ENCODE measurements around the gene ANKRD60.

ANKRD60 gene

GRCh38 chr20:58224974-58225373, 3.5 kb downstream of the ANKRD60 start:
- Histone ChIP-seq H3K27me3 (ENCODE audit: control insufficient read depth in 5 of 5, insufficient read depth in 4 of 5, low read length in 5 of 5) (peaks cover 32 to 61% (median 50%) of the 10 kb centered on the region in 5 donors), H3K4me3 (ENCODE audit: low read depth in 1 of 5, low read length in 5 of 5) (no peak overlapping the region), H3K27ac (ENCODE audit: low read depth, low read length) (no peak overlapping the region), H3K4me1 (ENCODE audit: control insufficient read depth in 5 of 5, insufficient read depth in 5 of 5, low read length in 5 of 5) (peaks cover 0 to 11% (median 10%) of the 10 kb centered on the region in 5 donors), H3K9me3 (ENCODE audit: control insufficient read depth in 5 of 5, low read length in 5 of 5) (peaks cover 0 to 3% (median 0%) of the 10 kb centered on the region in 5 donors), H3K36me3 (ENCODE audit: control insufficient read depth in 5 of 5, insufficient read depth in 5 of 5, low read length in 5 of 5) (no peaks in the 10 kb centered on the region), H3K9ac (ENCODE audit: low read length in 5 of 5) (no peak overlapping the region)

GRCh38 chr20:58224097-58224496, 4.4 kb downstream of the ANKRD60 start:
- Histone ChIP-seq H3K4me1 (ENCODE audit: control insufficient read depth in 5 of 5, insufficient read depth in 5 of 5, low read length in 5 of 5) (peaks cover 0 to 11% (median 9%) of the 10 kb centered on the region in 5 donors), H3K9me3 (ENCODE audit: control insufficient read depth in 5 of 5, low read length in 5 of 5) (peaks cover 1 to 11% (median 4%) of the 10 kb centered on the region in 5 donors), H3K27me3 (ENCODE audit: control insufficient read depth in 5 of 5, insufficient read depth in 4 of 5, low read length in 5 of 5) (peaks cover 32 to 57% (median 50%) of the 10 kb centered on the region in 5 donors), H3K9ac (ENCODE audit: low read length in 5 of 5) (no peak overlapping the region), H3K36me3 (ENCODE audit: control insufficient read depth in 5 of 5, insufficient read depth in 5 of 5, low read length in 5 of 5) (no peaks in the 10 kb centered on the region), H3K4me3 (ENCODE audit: low read depth in 1 of 5, low read length in 5 of 5) (no peak overlapping the region), H3K27ac (ENCODE audit: low read depth, low read length) (no peak overlapping the region)

GRCh38 chr20:58223358-58223941, 5.0 kb downstream of the ANKRD60 start:
- Histone ChIP-seq H3K27me3 (ENCODE audit: control insufficient read depth in 5 of 5, insufficient read depth in 4 of 5, low read length in 5 of 5) (peaks cover 32 to 56% (median 51%) of the 10 kb centered on the region in 5 donors), H3K4me1 (ENCODE audit: control insufficient read depth in 5 of 5, insufficient read depth in 5 of 5, low read length in 5 of 5) (peaks cover 0 to 6% (median 4%) of the 10 kb centered on the region in 5 donors)

GRCh38 chr20:58222446-58222845, 6.0 kb downstream of the ANKRD60 start:
- Histone ChIP-seq H3K27ac (ENCODE audit: low read depth, low read length) (no peak overlapping the region), H3K4me3 (ENCODE audit: low read depth in 1 of 5, low read length in 5 of 5) (no peak overlapping the region), H3K27me3 (ENCODE audit: control insufficient read depth in 5 of 5, insufficient read depth in 4 of 5, low read length in 5 of 5) (peaks cover 24 to 53% (median 47%) of the 10 kb centered on the region in 5 donors)

More at GRCh38 chr20:58223358-58223941, 5.0 kb downstream of the ANKRD60 start:
- peaks cover 3 to 17% (median 10%) of the 10 kb centered on the region in 5 donors for H3K9me3 ChIP-seq (ENCODE audit: control insufficient read depth in 5 of 5, low read length in 5 of 5)
- H3K36me3 ChIP-seq (ENCODE audit: control insufficient read depth in 5 of 5, insufficient read depth in 5 of 5, low read length in 5 of 5): no peaks in the 10 kb centered on the region
- H3K4me3 ChIP-seq (ENCODE audit: low read depth in 1 of 5, low read length in 5 of 5): no peak overlapping the region
- no peak overlapping the region for H3K9ac ChIP-seq (ENCODE audit: low read length in 5 of 5)
- no peak overlapping the region for H3K27ac ChIP-seq (ENCODE audit: low read depth, low read length)

GRCh38 chr20:58219342-58219700, 9.1 kb downstream of the ANKRD60 start:
- Histone ChIP-seq H3K9ac (ENCODE audit: low read length in 5 of 5) (no peak overlapping the region), H3K36me3 (ENCODE audit: control insufficient read depth in 5 of 5, insufficient read depth in 5 of 5, low read length in 5 of 5) (no peaks in the 10 kb centered on the region), H3K27ac (ENCODE audit: low read depth, low read length) (no peak overlapping the region), H3K27me3 (ENCODE audit: control insufficient read depth in 5 of 5, insufficient read depth in 4 of 5, low read length in 5 of 5) (peaks cover 17 to 35% (median 31%) of the 10 kb centered on the region in 5 donors), H3K4me3 (ENCODE audit: low read depth in 1 of 5, low read length in 5 of 5) (peak overlapping the region in 1 of 5 donors; percentile 4), H3K9me3 (ENCODE audit: control insufficient read depth in 5 of 5, low read length in 5 of 5) (peaks cover 3 to 19% (median 14%) of the 10 kb centered on the region in 5 donors), H3K4me1 (ENCODE audit: control insufficient read depth in 5 of 5, insufficient read depth in 5 of 5, low read length in 5 of 5) (no peaks in the 10 kb centered on the region)

More at GRCh38 chr20:58222446-58222845, 6.0 kb downstream of the ANKRD60 start:
- Histone ChIP-seq H3K9ac (ENCODE audit: low read length in 5 of 5) (no peak overlapping the region), H3K9me3 (ENCODE audit: control insufficient read depth in 5 of 5, low read length in 5 of 5) (peaks cover 3 to 19% (median 14%) of the 10 kb centered on the region in 5 donors), H3K36me3 (ENCODE audit: control insufficient read depth in 5 of 5, insufficient read depth in 5 of 5, low read length in 5 of 5) (no peaks in the 10 kb centered on the region), H3K4me1 (ENCODE audit: control insufficient read depth in 5 of 5, insufficient read depth in 5 of 5, low read length in 5 of 5) (no peaks in the 10 kb centered on the region)

GRCh38 chr20:58218665-58219341, 9.7 kb downstream of the ANKRD60 start:
- peaks cover 3 to 19% (median 14%) of the 10 kb centered on the region in 5 donors for H3K9me3 ChIP-seq (ENCODE audit: control insufficient read depth in 5 of 5, low read length in 5 of 5)
- H3K27ac ChIP-seq (ENCODE audit: low read depth, low read length): no peak overlapping the region
- H3K4me3 ChIP-seq (ENCODE audit: low read depth in 1 of 5, low read length in 5 of 5): peak overlapping the region in 2 of 5 donors; percentile 4 to 7
- H3K9ac ChIP-seq (ENCODE audit: low read length in 5 of 5): no peak overlapping the region
- H3K36me3 ChIP-seq (ENCODE audit: control insufficient read depth in 5 of 5, insufficient read depth in 5 of 5, low read length in 5 of 5): no peaks in the 10 kb centered on the region
- peaks cover 17 to 37% (median 32%) of the 10 kb centered on the region in 5 donors for H3K27me3 ChIP-seq (ENCODE audit: control insufficient read depth in 5 of 5, insufficient read depth in 4 of 5, low read length in 5 of 5)
- no peaks in the 10 kb centered on the region for H3K4me1 ChIP-seq (ENCODE audit: control insufficient read depth in 5 of 5, insufficient read depth in 5 of 5, low read length in 5 of 5)

- Histone ChIP-seq H3K4me1 (ENCODE audit: control insufficient read depth in 5 of 5, insufficient read depth in 5 of 5, low read length in 5 of 5) (no peaks in the 10 kb centered on the region), H3K4me3 (ENCODE audit: low read depth in 1 of 5, low read length in 5 of 5) (no peak overlapping the region), H3K27me3 (ENCODE audit: control insufficient read depth in 5 of 5, insufficient read depth in 4 of 5, low read length in 5 of 5) (peaks cover 5 to 29% (median 16%) of the 10 kb centered on the region in 5 donors), H3K9ac (ENCODE audit: low read length in 5 of 5) (no peak overlapping the region), H3K36me3 (ENCODE audit: control insufficient read depth in 5 of 5, insufficient read depth in 5 of 5, low read length in 5 of 5) (no peaks in the 10 kb centered on the region), H3K27ac (ENCODE audit: low read depth, low read length) (no peak overlapping the region), H3K9me3 (ENCODE audit: control insufficient read depth in 5 of 5, low read length in 5 of 5) (peaks cover 3 to 19% (median 14%) of the 10 kb centered on the region in 5 donors)
Observed at GRCh38 chr20:58216334-58216733, 12.1 kb downstream of the ANKRD60 start.

- no peaks in the 10 kb centered on the region for H3K36me3 ChIP-seq (ENCODE audit: control insufficient read depth in 5 of 5, insufficient read depth in 5 of 5, low read length in 5 of 5)
- H3K9ac ChIP-seq (ENCODE audit: low read length in 5 of 5): no peak overlapping the region
- no peak overlapping the region for H3K27ac ChIP-seq (ENCODE audit: low read depth, low read length)
- peaks cover 3 to 18% (median 14%) of the 10 kb centered on the region in 5 donors for H3K9me3 ChIP-seq (ENCODE audit: control insufficient read depth in 5 of 5, low read length in 5 of 5)
- no peak overlapping the region for H3K4me3 ChIP-seq (ENCODE audit: low read depth in 1 of 5, low read length in 5 of 5)
- H3K4me1 ChIP-seq (ENCODE audit: control insufficient read depth in 5 of 5, insufficient read depth in 5 of 5, low read length in 5 of 5): peaks cover 0 to under 1% (median 0%) of the 10 kb centered on the region in 5 donors
- peaks cover 0 to 33% (median 14%) of the 10 kb centered on the region in 5 donors for H3K27me3 ChIP-seq (ENCODE audit: control insufficient read depth in 5 of 5, insufficient read depth in 4 of 5, low read length in 5 of 5)
Observed at GRCh38 chr20:58215116-58215515, 13.3 kb downstream of the ANKRD60 start.

- H3K27me3 ChIP-seq (ENCODE audit: control insufficient read depth in 5 of 5, insufficient read depth in 4 of 5, low read length in 5 of 5): peaks cover 0 to 34% (median 14%) of the 10 kb centered on the region in 5 donors
- H3K9me3 ChIP-seq (ENCODE audit: control insufficient read depth in 5 of 5, low read length in 5 of 5): peaks cover 3 to 13% (median 11%) of the 10 kb centered on the region in 5 donors
- H3K4me1 ChIP-seq (ENCODE audit: control insufficient read depth in 5 of 5, insufficient read depth in 5 of 5, low read length in 5 of 5): peaks cover 0 to 5% (median 0%) of the 10 kb centered on the region in 5 donors
- no peak overlapping the region for H3K27ac ChIP-seq (ENCODE audit: low read depth, low read length)
- no peak overlapping the region for H3K9ac ChIP-seq (ENCODE audit: low read length in 5 of 5)
- no peaks in the 10 kb centered on the region for H3K36me3 ChIP-seq (ENCODE audit: control insufficient read depth in 5 of 5, insufficient read depth in 5 of 5, low read length in 5 of 5)
- H3K4me3 ChIP-seq (ENCODE audit: low read depth in 1 of 5, low read length in 5 of 5): no peak overlapping the region
Observed at GRCh38 chr20:58214310-58214709, 14.1 kb downstream of the ANKRD60 start.

GRCh38 chr20:58213716-58214115, 14.7 kb downstream of the ANKRD60 start:
- Histone ChIP-seq H3K4me1 (ENCODE audit: control insufficient read depth in 5 of 5, insufficient read depth in 5 of 5, low read length in 5 of 5) (peaks cover 0 to 5% (median 0%) of the 10 kb centered on the region in 5 donors), H3K27ac (ENCODE audit: low read depth, low read length) (no peak overlapping the region), H3K9me3 (ENCODE audit: control insufficient read depth in 5 of 5, low read length in 5 of 5) (peaks cover 0 to 7% (median 5%) of the 10 kb centered on the region in 5 donors), H3K36me3 (ENCODE audit: control insufficient read depth in 5 of 5, insufficient read depth in 5 of 5, low read length in 5 of 5) (no peaks in the 10 kb centered on the region), H3K4me3 (ENCODE audit: low read depth in 1 of 5, low read length in 5 of 5) (no peak overlapping the region), H3K27me3 (ENCODE audit: control insufficient read depth in 5 of 5, insufficient read depth in 4 of 5, low read length in 5 of 5) (peaks cover 0 to 31% (median 14%) of the 10 kb centered on the region in 5 donors), H3K9ac (ENCODE audit: low read length in 5 of 5) (no peak overlapping the region)

Data from subcutaneous abdominal adipose tissue (tissue), 5 donors.